ENCODE measurements around the gene PRSS12.
"Not testable (repeated sequence)": the region's sequence is repeated elsewhere in the genome, so short reads cannot be mapped to it uniquely, and the experiment has no call there.

PRSS12 gene

DNA sequence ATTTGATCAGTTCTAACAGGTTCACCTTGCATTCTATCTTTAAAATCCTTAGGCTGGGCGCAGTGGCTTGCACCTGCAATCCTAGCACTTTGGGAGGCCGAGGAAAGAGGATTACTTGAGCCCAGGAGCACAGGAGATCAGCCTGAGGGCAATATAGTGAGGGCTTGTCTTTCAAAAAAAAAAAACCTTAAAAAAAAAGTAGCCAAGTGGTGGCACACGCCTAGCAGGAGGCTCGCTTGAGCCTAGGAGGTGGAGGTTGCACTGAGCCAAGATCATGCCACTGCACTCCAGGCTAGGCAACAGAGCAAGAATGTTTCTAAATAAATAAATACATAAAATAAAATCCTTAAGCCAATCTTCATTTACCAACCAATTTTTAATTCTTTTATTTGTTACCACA lies 75.6 kb downstream of the PRSS12 start:
- DNase-seq, result no peak

DNA sequence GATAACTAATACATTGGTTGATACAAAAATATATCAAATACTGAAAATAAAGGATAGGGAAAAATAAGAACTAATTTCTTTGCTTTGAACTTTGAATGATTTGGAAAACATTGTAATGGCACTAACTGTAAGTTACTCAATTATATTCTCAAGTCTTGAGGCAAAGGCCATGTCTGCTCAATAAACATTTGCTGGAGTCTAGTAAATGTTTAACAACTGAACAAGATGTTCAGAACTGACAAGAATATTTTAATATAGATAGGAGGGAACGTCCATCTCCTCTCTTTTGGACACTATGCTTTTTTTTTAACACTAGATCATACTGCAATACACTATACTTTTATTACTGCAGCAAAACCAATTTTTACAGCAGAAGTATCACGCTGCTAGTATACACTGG lies 76.2 kb downstream of the PRSS12 start:
- DNase-seq, result no peak

GRCh38 chr4:118273642-118274041 lies 79.2 kb downstream of the PRSS12 start:
- no peak for DNase-seq

- DNase-seq, result no peak
Observed at GRCh38 chr4:118271788-118272187, 81.0 kb downstream of the PRSS12 start.

GRCh38 chr4:118270492-118270891 lies 82.3 kb downstream of the PRSS12 start:
- no peak for DNase-seq

GRCh38 chr4:118268780-118269179 lies 84.0 kb downstream of the PRSS12 start:
- no peak for DNase-seq

DNA sequence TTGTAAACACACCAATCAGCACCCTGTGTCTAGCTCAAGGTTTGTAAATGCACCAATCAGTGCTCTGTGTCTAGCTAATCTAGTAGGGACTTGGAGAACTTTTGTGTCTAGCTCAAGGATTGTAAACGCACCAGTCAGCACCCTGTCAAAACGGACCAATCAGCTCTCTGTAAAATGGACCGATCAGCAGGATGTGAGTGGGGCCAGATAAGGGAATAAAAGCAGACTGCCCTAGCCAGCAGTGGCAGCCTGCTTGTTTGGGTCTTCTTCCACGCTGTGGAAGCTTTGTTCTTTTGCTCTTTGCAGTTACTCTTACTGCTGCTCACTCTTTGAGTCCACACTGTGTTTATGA lies 86.7 kb downstream of the PRSS12 start:
- DNase-seq, result not testable (repeated sequence)

DNA sequence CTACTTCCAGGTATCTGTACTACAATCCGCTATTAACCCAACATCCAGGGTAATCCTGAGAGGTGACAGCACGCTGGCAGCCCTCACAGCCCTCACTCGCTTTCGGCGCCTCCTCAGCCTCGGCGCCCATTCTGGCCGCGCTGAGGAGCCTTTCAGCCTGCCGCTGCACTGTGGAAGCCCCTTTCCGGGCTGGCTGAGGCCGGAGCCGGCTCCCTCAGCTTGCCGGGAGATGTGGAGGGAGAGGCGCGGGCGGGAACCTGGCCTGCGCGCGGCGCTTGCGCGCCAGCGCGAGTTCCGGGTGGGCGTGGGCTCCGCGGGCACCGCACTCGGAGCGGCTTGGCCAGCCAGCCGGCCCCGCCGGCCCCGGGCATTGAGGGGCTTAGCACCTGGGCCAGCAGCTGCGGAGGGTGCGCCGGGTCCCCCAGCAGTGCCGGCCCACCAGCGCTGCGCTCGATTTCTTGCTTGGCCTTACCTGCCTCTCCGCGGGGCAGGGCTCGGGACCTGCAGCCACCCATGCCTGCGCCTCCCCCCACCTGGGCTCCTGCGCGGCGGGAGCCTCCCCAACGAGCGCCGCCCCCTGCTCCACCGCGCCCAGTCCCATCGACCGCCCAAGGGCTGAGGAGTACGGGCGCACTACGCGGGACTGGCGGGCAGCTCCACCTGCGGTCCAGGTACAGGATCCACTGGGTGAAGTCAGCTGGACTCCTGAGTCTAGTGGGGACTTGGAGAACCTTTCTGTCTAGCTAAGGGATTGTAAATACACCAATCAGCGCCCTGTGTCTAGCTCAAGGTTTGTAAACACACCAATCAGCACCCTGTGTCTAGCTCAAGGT lies 87.3 kb downstream of the PRSS12 start:
- DNase-seq, result no peak

DNA sequence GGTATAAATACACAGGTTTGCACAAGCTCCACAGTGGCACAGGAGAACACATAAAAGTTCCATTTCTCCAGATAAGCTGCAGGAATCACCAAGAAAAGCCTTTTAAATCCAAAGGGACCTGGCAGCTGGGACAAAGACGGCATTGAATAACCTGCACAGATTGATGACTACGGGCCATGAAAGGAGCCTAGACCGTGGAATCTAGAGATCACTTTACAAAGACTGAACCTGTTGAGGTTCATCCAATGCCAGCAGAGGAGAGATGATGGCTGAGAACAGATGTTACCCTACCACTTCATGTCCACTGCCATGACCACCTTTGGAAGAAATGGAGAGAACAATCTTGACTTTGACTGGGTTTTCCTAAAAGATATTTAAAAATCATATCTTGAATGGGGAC lies 88.7 kb downstream of the PRSS12 start:
- DNase-seq, result no peak

DNA sequence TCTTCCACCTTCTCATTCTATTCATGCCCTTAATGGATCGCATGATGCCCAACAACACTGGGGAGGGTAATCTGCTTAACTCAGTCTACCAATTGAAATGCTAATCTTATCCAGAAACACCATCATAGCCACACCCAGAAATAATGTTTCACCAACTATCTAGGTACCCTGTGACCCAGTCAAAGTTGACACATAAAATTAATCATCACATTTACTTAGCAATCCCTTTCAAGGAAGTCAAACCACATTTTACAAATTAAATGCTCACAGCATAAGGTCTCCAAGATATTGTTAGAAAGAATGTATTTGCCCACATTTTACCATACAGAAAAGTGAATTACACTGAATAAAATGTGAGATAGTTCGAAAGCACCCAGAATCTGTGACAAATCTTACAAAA lies 92.5 kb downstream of the PRSS12 start:
- no peak for DNase-seq

GRCh38 chr4:118259111-118259510 lies 93.7 kb downstream of the PRSS12 start:
- DNase-seq, result no peak

- DNase-seq, result no peak
Observed at GRCh38 chr4:118254368-118254767, 98.4 kb downstream of the PRSS12 start.

DNA sequence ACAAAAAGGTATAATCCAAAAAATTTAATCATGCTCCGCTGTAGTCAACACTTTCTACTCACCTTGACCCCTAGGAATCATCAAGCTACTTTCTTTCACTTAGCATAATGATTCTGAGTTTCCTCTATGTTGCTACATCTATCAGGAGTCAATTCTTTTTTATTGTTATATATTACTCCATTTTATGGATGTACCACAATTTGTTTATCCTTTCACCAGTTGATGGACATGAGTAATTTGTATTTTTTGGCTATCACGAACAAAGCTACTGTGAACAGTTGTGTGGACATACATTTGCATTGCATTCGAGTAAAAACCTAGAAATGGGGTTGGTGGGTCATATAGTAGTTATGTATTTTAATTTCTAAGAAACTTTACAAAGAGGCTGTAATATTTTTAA lies 102.9 kb downstream of the PRSS12 start:
- DNase-seq, result no peak

DNA sequence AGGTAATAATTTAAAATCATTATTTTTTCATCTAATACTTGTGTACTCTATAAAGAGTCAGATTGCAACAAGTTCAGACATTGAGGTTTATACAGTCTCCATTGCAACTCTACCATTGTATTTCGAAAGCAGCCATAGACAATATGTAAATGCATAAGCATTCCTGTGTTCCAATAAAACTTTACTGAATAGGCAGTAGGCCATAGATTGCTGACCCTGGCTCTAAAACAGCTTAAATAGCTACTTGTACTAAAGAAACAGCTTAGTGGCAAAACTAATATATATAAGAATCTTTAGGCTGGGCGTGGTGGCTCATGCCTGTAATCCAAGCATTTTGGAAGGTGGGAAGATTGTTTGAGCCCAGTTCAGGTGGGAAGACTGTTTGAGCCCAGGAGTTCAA lies 115.3 kb downstream of the PRSS12 start:
- no peak for DNase-seq

DNA sequence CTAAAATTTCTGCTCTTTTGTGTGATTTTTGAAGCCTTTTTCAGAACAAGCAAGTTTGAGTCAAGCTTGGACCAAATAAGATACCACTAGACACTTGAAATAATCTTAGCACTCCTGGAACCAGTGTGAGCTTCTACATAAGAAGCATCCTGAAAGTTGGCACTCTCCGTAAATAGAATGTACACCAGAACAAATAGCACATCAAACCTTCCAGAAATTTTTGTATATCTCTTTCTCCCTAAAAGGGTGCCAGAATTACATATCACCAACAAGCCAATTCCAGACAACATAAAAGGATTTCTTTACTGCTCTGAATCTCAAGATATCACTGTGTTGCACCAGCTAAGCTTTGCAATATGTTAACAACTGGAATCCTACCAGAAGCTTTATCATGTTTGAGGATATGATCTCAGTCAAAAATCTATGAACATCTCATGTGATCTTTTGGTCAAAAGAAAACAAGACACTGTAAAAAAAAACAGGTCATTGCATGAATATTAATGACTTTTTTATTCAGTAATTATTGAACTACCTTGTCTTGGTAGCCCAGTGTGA lies 117.2 kb downstream of the PRSS12 start:
- DNase-seq, result no peak

Data from activated T-cell treated with anti-CD3 and anti-CD28 coated beads for 4 hours (primary cell).